Astrocyte of the hippocampus (primary cell): Measurements from ENCODE around the gene MOV10L1.

ENCODE experiments used
- DNase-seq: peaks from one replicate; pipeline ENCODE4 v3.0.0; 2011; ENCODE audit warnings: low read depth, low spot score

The MOV10L1 gene

GRCh38 chr22:50175921-50176849, 86.4 kb downstream of the MOV10L1 start:
- DNase-seq: no peak

DNA sequence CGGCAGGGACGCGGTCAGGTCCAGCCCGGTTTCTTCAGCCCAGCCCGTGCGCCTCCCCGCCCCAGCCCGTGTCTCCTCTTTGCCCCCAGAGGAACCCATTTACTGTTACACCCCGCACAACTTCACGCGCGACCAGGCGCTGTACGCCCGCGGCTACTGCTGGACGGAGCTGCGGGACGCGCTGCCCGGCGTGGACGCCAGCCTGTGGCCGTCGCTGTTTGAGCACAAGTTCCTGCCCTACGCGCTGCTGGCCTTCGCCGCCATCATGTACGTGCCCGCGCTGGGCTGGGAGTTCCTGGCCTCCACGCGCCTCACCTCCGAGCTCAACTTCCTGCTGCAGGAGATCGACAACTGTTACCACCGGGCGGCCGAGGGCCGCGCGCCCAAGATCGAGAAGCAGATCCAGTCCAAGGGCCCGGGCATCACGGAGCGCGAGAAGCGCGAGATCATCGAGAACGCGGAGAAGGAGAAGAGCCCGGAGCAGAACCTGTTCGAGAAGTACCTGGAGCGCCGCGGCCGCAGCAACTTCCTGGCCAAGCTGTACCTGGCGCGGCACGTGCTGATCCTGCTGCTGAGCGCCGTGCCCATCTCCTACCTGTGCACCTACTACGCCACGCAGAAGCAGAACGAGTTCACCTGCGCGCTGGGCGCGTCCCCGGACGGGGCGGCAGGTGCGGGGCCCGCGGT, 87.2 kb downstream of the MOV10L1 start:
- DNase-seq: no peak

GRCh38 chr22:50177537-50178470, 88.0 kb downstream of the MOV10L1 start:
- no peak for DNase-seq

GRCh38 chr22:50178471-50178864, 88.7 kb downstream of the MOV10L1 start:
- no peak for DNase-seq

DNA sequence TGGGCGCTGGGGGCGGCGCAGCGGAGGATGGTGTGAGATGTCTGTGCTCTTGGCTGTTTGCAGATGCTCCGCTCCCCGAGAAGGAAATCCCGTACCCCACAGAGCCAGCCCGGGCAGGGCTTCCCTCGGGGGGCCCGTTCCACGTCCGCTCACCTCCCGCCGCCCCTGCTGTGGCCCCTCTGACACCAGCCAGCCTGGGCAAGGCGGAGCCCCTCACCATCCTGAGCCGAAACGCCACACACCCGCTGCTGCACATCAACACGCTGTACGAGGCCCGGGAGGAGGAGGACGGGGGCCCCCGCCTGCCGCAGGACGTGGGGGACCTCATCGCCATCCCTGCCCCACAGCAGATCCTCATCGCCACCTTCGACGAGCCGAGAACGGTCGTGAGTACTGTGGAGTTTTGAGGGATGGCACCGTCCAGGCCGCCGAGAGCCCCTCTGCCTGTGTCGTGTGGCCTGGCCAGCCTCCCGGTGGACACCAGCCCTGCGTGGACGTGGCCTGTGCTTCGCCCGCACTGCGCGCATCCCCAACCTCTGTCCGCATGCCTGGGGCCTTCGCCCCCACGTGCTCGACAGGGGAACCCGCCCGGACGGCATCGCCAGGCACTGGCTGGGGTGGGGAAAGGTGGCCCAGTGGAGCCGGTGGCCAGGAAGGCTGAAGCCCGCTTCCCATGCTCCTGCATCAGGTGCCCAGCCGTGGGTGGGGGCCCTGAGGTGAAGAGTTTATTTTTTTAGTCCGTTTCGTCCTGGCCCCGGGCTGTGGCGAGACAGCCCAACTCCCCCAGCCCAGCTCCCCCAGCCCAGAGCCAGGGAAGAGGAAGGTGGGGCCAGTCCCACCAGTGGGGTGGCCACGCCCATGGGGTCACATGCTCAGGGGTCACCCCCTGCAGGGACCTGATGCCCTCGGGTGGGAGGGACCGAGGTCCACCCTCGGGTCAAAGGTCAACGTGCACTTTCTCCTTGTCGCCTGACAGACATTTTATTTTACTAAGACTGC, 89.4 kb downstream of the MOV10L1 start:
- DNase-seq: no peak

- no peak for DNase-seq
These were observed 90.3 kb downstream of the MOV10L1 start for GRCh38 chr22:50179937-50180726.

- no peak for DNase-seq
These were observed 91.1 kb downstream of the MOV10L1 start for GRCh38 chr22:50180727-50181521.

DNA sequence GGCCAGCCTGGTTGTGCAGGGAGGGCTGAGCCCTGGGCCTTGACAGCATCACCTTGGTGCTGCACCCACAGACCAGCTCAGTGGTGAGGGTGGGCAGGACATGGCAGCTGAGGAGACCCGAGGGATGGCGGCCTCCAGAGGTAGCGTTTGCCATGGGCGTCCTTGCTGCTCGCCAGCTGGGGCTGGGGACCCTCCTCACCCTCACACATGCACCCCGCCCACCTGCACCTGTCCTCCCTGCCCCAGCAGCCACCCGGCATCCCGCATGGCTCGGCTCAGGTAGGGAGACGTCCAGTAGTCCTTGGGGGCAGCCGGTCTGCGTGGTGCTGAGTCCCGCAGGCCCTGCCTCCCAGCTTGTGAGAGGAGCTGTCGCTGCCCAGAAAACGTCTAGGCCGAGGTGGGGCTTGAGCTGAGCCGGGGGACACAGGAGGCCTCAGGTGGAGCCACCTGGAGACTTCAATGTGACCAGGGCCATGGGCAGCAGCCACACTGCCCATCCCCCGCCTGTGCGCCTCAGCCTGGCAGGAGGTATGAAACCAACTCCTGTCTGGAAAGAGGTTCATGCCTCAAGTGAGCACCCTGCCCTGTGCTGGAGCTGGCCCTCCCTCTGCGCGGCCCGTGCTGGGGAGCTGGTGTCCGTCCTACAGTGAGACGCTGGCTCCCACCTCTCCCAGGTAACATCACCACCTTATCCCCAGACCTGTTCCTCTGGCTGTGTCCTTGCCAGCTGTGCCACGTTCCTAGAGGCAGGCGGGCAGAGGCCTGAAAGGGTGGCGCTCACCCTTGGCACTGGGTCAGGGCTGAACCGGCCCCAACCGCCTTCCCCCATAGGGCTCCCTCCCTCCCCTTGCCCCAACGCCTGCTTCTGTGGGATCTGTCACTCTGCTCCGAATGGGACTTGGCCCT, 92.6 kb downstream of the MOV10L1 start:
- no peak for DNase-seq

- no peak for DNase-seq
These were observed 93.5 kb downstream of the MOV10L1 start for GRCh38 chr22:50183141-50183971.

DNA sequence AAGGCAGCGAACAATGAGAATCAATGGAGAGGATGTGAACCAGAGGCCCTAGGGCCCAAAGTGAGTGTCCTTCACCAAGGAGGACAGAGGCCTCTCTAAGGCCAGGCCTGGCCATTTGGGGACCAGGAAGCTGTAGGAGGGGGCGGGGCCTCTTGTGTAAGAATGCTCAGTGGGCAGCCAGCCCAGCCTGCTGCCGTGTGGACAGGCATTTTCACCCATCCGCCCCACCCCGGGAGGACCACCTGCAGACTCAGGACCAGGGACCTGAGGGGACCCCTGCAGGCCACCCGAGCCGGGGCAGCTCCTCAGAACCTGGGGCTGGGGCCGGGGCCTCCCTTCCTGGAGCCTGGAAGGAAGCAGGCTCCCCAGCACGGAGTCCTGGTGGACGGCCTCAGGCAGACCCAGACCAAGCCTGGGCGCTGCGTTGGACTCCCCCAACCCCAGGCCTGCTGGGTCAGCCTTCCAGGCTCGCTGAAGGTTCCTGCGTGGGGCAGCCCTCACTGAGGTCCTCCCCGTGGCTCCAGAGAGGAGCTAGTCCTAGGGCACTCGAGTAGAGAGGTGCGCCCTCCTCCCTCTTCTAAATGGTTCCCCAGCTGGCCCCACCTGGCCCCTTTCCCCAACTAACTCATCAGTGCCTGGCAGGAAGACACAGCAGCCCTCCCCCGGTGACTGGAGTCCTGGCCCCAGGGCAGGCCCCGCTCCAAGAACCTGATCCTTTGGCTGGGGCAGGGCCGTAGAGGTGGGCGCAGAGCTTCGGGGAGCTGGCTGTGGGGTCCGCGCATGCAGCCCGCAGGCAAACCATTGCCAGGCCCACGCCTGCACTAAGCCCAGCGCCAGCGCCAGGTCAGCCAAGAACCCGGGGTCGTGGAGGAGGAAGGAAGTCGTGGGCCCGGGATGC, 94.4 kb downstream of the MOV10L1 start:
- DNase-seq: peak; percentile 79

GRCh38 chr22:50184902-50185374, 95.1 kb downstream of the MOV10L1 start:
- no peak for DNase-seq

- DNase-seq: peak; percentile 96
These were observed 95.7 kb downstream of the MOV10L1 start, which contains the start of gene TRABD for GRCh38 chr22:50185375-50186087. TSS of gene TRABD (plus strand) at chr22:50185913. CDS start at chr22:50193061, 7,148 bp downstream.

GRCh38 chr22:50186181-50186714, 96.4 kb downstream of the MOV10L1 start:
- no peak for DNase-seq

DNA sequence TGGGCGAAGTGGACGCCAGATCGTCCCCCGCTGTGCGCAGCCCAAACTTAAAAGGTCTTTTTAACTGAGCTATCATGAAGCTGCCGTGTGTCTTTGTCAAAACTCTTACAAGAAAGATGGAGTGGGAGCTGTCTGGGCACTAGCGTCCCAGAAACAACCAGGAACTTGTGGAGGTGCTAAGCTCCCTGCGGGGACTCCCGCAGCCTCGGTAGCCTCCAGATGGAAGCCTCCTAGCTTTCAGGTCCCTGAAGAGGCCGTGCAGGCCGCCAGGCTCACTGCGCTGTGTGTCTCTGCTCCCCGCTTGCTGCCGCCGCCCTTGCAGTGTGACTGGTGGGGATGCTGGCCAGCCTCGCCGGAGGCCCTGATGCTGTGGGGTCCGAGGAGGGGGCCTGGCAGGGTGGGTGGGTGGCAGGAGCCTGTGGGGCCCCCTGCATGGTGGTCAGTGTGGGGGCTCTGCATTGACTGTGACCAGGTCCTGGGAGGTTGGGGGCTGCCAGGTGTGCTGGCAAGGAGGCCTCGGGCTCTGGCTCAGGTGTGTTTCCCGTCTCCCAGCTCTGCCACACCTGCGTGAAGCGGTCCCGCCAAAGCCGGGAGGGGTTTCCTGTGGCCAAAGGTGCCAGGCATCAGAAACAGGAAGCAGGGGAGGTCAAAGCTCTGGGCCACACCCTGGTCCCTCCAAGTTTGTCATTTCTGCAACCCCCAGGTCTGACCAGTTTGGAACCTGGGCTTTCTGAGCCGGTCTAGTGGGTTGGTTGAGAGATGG, 97.1 kb downstream of the MOV10L1 start:
- peak; percentile 50 for DNase-seq
